Keratinocyte (primary cell): ENCODE measurements around the gene MTERF4. TPM values are rescaled to one million over a fixed set of nuclear protein-coding genes. Genes with fewer than 3 reads are reported as not detected.

Experiments used
- DNase-seq: peaks from one replicate; pipeline ENCODE4 v3.0.0-alpha.2; 2011; ENCODE audit warnings: low read depth, missing footprints, low spot score
- FAIRE-seq: peaks from 2 replicates; lab custom pipeline; 2011; peaks lifted over from hg19 to GRCh38; lab: Jason Lieb, UNC
- H2AFZ ChIP-seq: 2 replicates; pipeline ENCODE4 v1.6.0; 2012; ENCODE audit warnings: low read length, control low read depth, inconsistent platforms; ENCODE audit not compliant: control insufficient read depth
- H3K27ac ChIP-seq: 2 replicates; pipeline ENCODE4 v1.5.1; 2011; ENCODE audit warnings: low read length; ENCODE audit not compliant: control insufficient read depth, insufficient read depth
- H3K27me3 ChIP-seq: 3 replicates; pipeline ENCODE4 v1.6.0; 2011; ENCODE audit warnings: low read length; ENCODE audit not compliant: control insufficient read depth, insufficient read depth; ENCODE audit errors: extremely low read depth
- H3K36me3 ChIP-seq, 2 experiments: 2 replicates in 1 of 2; 3 replicates in 1 of 2; pipeline ENCODE4 v1.5.1; 2011; ENCODE audit warnings: low read length in 2 of 2, mild to moderate bottlenecking in 1 of 2; ENCODE audit not compliant: control insufficient read depth in 2 of 2, insufficient read depth in 2 of 2; ENCODE audit errors: extremely low read depth in 1 of 2
- H3K4me1 ChIP-seq: 3 replicates; pipeline ENCODE4 v1.5.1; 2011; ENCODE audit warnings: low read length; ENCODE audit not compliant: control insufficient read depth, insufficient read depth; ENCODE audit errors: extremely low read depth
- H3K4me2 ChIP-seq: 3 replicates; pipeline ENCODE4 v1.6.0; 2011; ENCODE audit warnings: low read depth, low read length; ENCODE audit not compliant: control insufficient read depth, insufficient read depth; ENCODE audit errors: extremely low read depth
- H3K4me3 ChIP-seq, 3 experiments: fragments of 200-600 bp in 1 of 3; sonication (generic) in 1 of 3; 2 replicates in 2 of 3; 3 replicates in 1 of 3; pipeline ENCODE4 v1.5.1; 2011 to 2016; ENCODE audit warnings: low read length in 3 of 3, mild to moderate bottlenecking in 3 of 3, control low read depth in 2 of 3, inconsistent platforms in 1 of 3, low read depth in 1 of 3, mixed read lengths in 1 of 3, mixed run types in 1 of 3, moderate library complexity in 1 of 3; ENCODE audit not compliant: control insufficient read depth in 2 of 3, insufficient read depth in 2 of 3; ENCODE audit errors: extremely low read depth in 1 of 3
- H3K79me2 ChIP-seq: 2 replicates; pipeline ENCODE4 v1.6.0; 2012; ENCODE audit warnings: low read length; ENCODE audit not compliant: control insufficient read depth, insufficient read depth
- H3K9ac ChIP-seq: 3 replicates; pipeline ENCODE4 v1.6.0; 2011; ENCODE audit warnings: low read length; ENCODE audit not compliant: control insufficient read depth, insufficient read depth; ENCODE audit errors: extremely low read depth
- H3K9me1 ChIP-seq: 3 replicates; pipeline ENCODE4 v1.6.0; 2011; ENCODE audit warnings: low read length; ENCODE audit not compliant: control insufficient read depth, insufficient read depth; ENCODE audit errors: extremely low read depth
- H3K9me3 ChIP-seq: 2 replicates; pipeline ENCODE4 v1.5.1; 2012; ENCODE audit warnings: low read depth, low read length; ENCODE audit not compliant: control insufficient read depth
- H4K20me1 ChIP-seq: 3 replicates; pipeline ENCODE4 v1.6.0; 2011; ENCODE audit warnings: low read length; ENCODE audit not compliant: control insufficient read depth, insufficient read depth; ENCODE audit errors: extremely low read depth
- EZH2 ChIP-seq: IDR thresholded peaks from one replicate; pipeline ENCODE4 v1.6.1; 2012; ENCODE audit warnings: inconsistent platforms, mild to moderate bottlenecking, low read length, moderate library complexity
- dilution Hi-C: fragments of 300-500 bp; cut with MboI; formaldehyde crosslinking; loops from one replicate; pipeline ENCODE4 v1.7.0; 2020; ENCODE audit warnings: low sequenced_read_pairs; ENCODE audit not compliant: extremely low pct_ligation_motif_present
- polyA plus RNA-seq, 5 experiments: library from polyadenylated mRNA; depleted of rRNA in 3 of 5; stranded (reverse) in 3 of 5; stranded (forward) in 1 of 5; unstranded in 1 of 5; fragments of >200 nt; gene quantifications; 1 replicate in 1 of 5; 2 replicates in 3 of 5; 3 replicates in 1 of 5; pipeline versions ENCODE4 v1.2.1 to v1.2.3, GENCODE V29; 2011 to 2012; ENCODE audit warnings: missing spikeins in 2 of 5, low read depth in 1 of 5, low replicate concordance in 1 of 5
- TF ChIP-seq, protein P1 (sequence below), 3 experiments: IDR thresholded peaks in 1 of 3; conservative IDR thresholded peaks in 1 of 3; optimal IDR thresholded peaks in 1 of 3; 2 replicates in 2 of 3; 3 replicates in 1 of 3; pipeline versions ENCODE3 to v1.5.1; 2011; ENCODE audit warnings: low read length in 3 of 3, mild to moderate bottlenecking in 3 of 3, moderate library complexity in 2 of 3, control low read depth in 1 of 3, inconsistent platforms in 1 of 3; ENCODE audit not compliant: insufficient read depth in 2 of 3; ENCODE audit errors: extremely low read depth in 1 of 3

The MTERF4 gene
- polyA plus RNA-seq, 1 donor (not counting 4 experiments of a cell fraction or from before 2014, with no cell fraction given), result 28.5 TPM

DNA sequence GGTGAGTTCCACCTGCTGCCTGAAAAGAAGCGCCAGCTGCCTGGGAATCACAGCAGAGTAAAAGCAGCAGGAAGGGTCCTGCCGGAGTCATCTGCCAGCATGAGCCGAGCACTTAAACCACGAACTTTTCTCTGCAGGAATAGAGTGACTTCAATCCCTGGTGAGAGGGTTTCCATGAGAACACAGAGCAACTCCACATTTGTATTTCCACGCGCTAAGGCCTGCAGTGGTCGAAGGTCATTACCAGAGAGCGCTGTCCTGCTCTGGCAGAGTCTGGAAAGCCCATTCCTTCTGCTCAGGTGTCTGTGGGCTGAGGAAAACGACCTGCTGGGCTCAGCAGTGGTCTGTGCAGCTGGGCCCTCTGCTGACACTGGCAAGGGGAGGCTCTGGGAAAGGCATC, 40.5 kb upstream of the MTERF4 start:
- Histone ChIP-seq H3K36me3 (peaks cover 0 to 4% of the 10 kb centered on the region in 2 experiments), H4K20me1 (no peaks in the 10 kb centered on the region), H3K4me3 (no peak overlapping the region), H3K9me1 (no peaks in the 10 kb centered on the region), H3K4me2 (no peak overlapping the region), H3K9me3 (no peaks in the 10 kb centered on the region), H3K27ac (no peak overlapping the region), H2AFZ (no peak overlapping the region), H3K4me1 (no peaks in the 10 kb centered on the region), H3K79me2 (no peaks in the 10 kb centered on the region), H3K9ac (no peak overlapping the region), H3K27me3 (no peaks in the 10 kb centered on the region)
- FAIRE-seq (no peak), DNase-seq (no peak)
- no peak for TF ChIP-seq EZH2
- TF ChIP-seq, protein P1, sequence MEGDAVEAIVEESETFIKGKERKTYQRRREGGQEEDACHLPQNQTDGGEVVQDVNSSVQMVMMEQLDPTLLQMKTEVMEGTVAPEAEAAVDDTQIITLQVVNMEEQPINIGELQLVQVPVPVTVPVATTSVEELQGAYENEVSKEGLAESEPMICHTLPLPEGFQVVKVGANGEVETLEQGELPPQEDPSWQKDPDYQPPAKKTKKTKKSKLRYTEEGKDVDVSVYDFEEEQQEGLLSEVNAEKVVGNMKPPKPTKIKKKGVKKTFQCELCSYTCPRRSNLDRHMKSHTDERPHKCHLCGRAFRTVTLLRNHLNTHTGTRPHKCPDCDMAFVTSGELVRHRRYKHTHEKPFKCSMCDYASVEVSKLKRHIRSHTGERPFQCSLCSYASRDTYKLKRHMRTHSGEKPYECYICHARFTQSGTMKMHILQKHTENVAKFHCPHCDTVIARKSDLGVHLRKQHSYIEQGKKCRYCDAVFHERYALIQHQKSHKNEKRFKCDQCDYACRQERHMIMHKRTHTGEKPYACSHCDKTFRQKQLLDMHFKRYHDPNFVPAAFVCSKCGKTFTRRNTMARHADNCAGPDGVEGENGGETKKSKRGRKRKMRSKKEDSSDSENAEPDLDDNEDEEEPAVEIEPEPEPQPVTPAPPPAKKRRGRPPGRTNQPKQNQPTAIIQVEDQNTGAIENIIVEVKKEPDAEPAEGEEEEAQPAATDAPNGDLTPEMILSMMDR (optimal IDR thresholded peaks at IDR 0.05 in 1 of 3, IDR thresholded peaks at IDR 0.05 in 1 of 3, conservative IDR thresholded peaks at IDR 0.05 in 1 of 3; ENCODE audit: extremely low read depth in 1 of 3, insufficient read depth in 2 of 3, low read length in 3 of 3), result no peak
- dilution Hi-C loops, result no loop called here

DNA sequence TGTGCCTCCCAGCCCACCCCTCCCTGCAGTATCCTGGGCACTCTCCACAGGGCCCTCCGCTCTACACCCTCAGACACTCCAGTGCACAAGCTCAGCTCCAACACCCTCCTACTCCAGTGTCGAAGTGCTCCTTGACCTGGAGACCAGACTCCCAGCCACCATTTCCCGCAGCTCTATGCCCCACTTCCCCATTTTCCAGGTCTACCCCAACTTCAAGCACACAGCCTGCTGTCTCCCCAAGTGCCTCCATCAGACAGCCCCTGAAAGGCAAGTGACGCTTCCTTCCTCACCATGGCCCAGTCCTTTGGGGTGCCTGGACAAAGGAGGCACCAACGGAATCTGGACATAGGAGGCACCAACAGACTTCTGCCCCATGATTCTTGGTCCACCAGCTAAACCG, 40.0 kb upstream of the MTERF4 start:
- H3K79me2 ChIP-seq, result no peaks in the 10 kb centered on the region
- no peaks in the 10 kb centered on the region for H3K27me3 ChIP-seq
- TF ChIP-seq, protein P1 (optimal IDR thresholded peaks at IDR 0.05 in 1 of 3, IDR thresholded peaks at IDR 0.05 in 1 of 3, conservative IDR thresholded peaks at IDR 0.05 in 1 of 3; ENCODE audit: extremely low read depth in 1 of 3, insufficient read depth in 2 of 3, low read length in 3 of 3), result no peak
- no peak for TF ChIP-seq EZH2
- no peaks in the 10 kb centered on the region for H4K20me1 ChIP-seq
- H3K36me3 ChIP-seq, result peaks cover 0 to 4% of the 10 kb centered on the region in 2 experiments
- H3K4me1 ChIP-seq, result no peaks in the 10 kb centered on the region
- DNase-seq, result no peak
- no peak overlapping the region for H2AFZ ChIP-seq
- no peak for FAIRE-seq
- no peak overlapping the region for H3K4me2 ChIP-seq
- H3K9ac ChIP-seq, result no peak overlapping the region
- H3K4me3 ChIP-seq, result no peak overlapping the region
- H3K27ac ChIP-seq, result no peak overlapping the region
- dilution Hi-C loops, result no loop called here
- H3K9me1 ChIP-seq, result no peaks in the 10 kb centered on the region
- no peaks in the 10 kb centered on the region for H3K9me3 ChIP-seq
